GM18526 (cell line): Measurements from ENCODE around the gene PINK1.

ENCODE experiments used
- POLR2A ChIP-seq: IDR thresholded peaks from 3 replicates; pipeline ENCODE4 v1.6.1; 2011; ENCODE audit not compliant: insufficient read length; ENCODE audit errors: extremely low read depth

Gene PINK1

DNA sequence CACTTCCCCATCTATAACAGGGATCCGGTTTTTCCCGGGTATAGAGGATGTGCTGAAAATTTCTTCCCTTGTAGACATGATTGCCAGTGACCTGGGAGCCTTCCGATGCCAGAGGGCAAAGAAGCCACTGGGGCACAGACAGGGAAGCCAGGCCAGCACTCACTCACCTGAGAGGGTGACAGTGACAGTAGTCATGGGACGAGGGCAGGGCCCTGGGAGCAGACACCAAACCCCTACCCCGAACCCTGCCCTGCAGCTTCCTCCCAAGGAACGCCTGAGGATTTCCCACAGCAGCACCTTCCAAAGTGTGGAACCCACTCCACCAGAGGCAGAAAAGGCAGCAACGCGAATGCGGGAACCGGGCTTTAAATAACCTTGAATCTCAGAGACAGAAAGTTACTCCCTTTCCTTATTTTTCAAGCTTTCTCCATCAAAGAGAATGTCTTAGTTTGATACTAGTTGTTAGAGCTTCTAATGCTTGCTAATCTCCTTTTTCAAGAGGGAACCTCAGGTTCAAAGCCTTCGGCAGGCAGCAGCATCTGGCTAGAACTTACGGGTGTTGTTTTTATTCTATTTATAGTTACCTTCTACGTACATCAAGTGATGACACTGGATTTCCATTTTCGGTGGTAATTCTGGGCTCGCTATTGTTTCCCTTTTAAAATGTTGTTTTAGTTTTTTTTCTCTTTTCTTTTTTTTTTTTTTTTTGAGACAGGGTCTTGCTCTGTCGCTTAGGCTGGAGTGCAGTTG is 25.1 kb downstream of the PINK1 start:
- no peak for TF ChIP-seq POLR2A

DNA sequence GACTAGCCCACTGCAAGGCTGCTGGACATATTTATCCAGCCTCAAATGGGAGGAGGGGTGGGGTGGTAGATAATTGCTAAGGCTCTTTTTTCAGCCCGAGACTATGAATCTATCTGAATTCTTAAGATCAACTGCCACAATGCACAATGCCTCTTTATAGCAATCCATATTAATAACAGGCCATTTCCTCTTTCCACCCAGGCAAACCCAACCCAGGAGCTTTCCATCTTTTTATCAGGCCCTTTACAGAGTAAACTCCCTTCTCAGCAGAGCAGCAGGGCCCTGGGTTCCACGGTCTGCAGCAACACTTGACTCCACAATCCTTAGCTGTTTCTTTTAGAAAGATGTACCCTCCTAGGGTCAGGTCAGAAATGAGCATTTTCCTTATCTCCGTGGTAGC is 27.1 kb downstream of the PINK1 start:
- no peak for TF ChIP-seq POLR2A

DNA sequence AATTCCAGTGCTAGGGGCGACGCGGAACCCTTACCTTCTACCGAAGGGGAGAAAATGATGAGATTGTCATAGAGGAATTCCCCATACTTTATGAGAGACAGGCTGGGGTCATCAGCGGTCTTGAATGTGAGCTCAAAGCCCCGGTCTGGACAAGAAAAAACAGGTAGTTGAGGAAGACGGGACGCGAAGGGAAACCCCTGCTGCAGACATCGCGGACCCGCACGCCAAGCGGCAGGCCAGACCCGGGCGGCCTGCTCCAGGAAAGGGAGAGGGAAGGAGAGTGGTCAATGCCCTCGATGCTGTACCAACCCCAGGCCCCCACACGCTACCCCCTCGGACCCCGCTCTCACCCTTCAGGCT is 27.6 kb downstream of the PINK1 start:
- TF ChIP-seq POLR2A = no peak

DNA sequence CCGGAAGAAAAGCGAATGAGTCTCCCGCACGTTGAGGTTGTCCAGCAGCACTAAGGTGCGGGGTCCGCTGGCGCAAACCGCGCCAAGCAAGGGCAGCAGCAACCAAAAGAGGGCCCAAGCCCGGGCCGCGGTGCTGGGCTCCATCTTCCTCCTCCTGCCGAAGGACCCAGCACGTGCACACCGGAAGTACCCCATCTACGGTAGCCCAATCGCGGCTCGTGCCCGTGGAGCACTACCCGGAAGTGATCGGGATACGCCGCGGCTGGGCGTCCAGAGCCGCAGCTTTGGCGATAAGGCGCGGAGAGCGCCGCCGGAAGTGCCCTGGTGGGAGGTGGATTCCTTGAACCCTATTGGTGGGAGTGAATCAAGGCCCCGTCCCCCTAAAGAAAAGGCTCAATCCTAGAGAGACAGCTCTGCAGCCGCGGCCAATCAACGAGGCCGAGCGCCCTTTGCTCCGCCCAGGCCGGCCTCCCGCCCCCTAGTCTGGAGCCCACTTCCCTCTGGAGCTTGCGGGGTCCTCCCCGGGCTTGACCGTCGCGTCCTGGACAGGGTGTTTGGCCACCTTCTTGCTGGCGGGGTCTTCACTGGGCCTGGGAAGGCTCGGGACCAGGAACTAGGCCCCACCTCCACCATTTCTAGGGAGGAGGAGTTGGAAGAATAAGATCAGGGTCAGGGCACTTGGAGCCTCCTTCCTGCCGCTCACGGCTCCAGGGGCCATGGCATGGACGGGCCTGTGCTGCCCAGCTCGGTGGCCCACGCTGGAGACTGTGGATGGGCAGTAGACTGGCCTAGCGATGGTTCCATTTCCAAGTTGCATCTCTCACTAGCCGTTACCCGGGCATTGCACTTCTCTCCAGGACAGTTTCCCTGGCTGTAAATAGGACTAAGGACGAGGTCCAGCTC is 28.2 kb downstream of the PINK1 start, which contains the start of gene DDOST:
Gene DDOST, minus strand, starts transcription at position 163 of the 903 bp plus-strand sequence. Its CDS starts 19 bp downstream, at position 144.
- peak; percentile 67 for TF ChIP-seq POLR2A

DNA sequence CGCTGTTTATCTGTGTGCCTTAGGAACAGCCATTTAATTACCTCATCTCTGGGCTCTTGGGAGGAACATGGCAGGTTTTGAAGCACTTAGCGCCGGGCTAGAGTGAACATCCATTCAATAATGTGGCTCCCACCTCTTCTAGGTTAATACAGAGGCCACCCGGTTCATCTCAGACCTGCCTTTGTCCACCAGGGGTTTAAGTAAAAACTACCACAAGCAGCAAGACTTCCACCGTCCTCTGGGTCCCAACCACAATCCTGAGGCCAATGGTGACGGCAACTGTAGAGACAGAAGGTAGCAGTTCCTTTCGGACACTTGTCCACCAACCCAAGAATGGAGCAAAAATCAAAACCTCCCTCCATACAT is 28.8 kb downstream of the PINK1 start:
- no peak for TF ChIP-seq POLR2A

DNA sequence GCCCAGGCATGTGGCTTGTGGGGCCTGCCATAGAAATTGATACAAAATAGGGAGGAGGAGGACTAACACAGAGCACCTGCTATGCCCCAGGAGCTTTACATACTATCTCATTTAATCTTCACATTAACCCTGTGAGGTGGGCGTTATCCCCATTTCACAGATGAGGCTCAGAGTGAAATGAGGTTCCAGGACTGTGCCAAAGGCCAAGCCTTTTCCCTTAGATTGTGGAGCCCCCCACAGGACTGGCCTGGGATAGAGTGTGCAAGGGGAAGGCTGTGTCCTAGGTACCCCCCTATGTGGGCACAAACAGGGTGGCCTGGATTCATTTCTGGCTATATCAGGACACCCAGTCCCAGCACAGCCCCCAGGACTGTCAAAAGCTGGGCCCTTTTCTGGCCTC is 30.1 kb downstream of the PINK1 start:
- TF ChIP-seq POLR2A = no peak

DNA sequence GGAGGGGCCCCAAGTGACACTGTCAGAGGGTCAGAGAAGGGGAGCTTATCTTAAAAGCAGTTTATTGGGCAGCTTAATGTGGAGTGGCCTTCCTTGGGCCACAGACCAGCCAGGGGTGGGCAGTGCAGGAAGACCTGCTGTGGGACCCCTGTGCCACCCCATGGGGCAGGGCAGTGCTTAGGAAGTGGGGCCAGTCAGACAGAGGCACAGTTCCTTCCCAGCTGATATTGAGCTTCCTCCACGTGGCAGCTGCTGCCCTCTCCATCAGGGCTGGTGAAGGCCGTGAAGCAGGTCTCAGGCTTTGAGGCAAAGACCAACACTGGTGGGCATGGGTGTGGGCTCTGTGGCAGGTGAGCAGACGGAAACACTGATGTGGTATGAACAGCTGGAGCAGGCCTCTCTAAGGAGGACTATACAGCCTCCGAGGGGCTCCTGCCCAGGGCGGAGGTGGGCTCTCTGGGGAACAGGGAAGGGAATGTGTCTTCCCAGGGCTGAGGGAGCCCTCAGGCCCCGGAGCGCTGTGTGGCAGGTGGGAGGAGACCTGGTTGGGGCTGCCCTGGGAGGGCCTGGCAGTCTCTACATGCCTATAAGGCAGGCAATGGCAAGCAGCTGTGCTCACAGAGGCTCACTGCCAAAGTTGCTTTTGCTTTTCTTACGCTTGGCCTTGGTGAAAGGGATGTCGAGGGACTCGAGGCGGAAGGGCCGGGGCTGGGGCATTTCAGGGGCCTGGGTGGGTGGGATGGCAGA is 30.9 kb downstream of the PINK1 start:
- no peak for TF ChIP-seq POLR2A

DNA sequence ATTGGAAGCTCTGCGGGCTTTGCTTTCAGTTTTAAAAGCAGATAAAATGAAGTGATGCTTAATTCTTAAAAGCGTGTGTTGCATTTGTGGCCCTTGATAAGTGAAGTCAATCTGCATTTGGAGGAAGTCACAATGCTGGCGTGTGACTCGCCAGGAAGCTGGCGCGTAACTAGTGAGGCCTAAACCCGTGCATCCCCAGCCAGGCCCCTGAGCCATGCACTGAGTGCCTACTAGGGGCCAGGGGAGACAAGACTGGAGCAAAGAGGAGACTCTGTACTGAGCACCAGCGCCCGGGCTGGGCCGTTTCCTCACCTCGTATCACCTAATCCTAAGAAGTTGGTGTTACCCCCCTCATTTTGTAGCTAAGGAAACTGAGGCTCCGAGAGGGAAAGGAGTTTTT is 32.5 kb downstream of the PINK1 start:
- no peak for TF ChIP-seq POLR2A

DNA sequence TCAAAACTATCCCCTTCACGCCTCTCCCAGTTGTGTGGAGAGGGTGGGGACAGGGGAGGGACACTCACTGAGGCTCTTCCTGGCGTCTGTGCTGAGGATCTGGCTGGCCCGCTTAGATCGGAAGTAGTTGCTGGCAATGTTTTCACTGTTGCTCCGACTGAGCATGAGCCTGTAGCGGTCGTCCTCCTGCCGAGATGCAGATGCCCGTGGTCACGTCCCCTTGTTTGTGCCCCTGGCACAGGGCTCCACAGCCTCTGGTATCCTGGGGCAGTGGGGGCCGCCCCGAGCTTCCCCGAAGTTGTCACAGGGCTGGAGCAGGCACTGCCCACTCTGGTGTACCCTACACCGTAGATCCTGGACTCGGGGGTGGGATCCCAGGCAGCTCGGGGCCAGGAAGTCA is 32.9 kb downstream of the PINK1 start:
- TF ChIP-seq POLR2A = no peak

DNA sequence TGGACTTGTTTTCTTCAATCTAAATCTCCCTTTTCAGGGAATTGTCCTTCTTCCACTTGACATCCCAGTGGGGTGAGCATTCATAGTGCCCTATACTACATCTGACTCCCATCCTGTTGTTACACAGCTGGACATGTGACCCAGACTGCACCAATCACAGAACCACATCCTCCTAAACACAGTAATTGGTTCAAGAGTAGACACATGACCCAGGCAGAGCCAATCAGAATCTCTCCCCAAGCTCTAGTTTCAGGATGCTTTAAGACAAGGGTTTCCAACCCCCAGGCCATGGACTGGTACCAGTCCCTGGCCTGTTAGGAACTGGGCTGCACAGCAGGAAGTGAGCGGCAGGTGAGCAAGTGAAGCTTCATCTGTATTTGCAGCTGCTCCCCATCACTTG is 33.5 kb downstream of the PINK1 start:
- TF ChIP-seq POLR2A = no peak

DNA sequence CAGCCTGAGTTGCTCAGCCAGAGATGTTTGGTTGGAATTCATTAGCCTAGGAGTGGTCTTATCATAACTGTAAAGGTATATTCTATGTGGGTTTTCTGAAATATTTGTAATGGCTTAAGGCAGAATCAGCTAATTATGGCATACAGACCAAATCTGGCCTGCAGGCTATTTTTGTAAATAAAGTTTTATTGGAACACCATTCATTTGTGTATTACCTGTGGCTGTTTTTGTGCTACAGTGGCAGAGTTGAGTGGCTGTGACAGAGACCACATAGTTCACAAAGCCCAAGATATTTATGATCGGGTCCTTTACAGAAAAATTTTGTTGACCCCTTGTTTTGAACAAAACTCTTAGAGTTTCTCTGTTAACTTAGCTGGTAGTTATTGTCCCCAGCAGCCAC is 35.3 kb downstream of the PINK1 start:
- no peak for TF ChIP-seq POLR2A

DNA sequence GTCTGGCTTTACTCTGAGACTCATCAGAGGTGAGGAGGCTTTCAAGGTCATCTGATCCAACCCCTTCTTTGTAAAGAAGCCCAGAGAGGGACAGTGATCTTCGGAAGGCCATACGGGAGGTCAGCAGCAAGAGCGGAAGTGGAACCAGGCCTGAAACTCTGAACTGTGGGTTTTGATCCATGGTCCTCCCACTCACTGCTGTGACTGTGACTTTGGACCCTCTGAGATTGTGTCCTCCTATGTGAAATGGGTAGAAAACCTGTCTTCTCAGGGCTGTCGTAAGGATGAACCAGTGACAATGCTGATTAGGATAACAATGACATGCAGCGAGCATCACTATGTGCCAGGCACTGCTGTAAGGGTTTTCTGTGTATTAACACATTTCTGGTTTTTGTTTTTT is 37.7 kb downstream of the PINK1 start:
- TF ChIP-seq POLR2A = no peak

DNA sequence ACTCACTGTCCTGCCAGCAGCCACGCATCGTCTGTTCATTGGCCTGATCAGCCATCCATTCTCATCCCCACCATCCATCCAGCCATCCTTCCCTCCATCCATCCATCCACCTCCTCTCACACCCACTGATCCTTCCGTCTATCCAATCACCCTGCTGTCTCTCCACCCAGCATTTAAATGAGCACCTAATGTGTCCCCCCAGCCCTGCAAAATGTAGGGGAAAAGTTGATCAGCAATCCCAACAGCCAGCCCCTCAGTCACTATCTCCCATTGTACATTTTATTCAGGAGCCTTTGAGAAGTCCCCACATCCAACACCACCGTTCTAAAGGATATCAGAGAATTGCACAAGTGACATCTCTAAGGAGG is 39.0 kb downstream of the PINK1 start:
- no peak for TF ChIP-seq POLR2A

DNA sequence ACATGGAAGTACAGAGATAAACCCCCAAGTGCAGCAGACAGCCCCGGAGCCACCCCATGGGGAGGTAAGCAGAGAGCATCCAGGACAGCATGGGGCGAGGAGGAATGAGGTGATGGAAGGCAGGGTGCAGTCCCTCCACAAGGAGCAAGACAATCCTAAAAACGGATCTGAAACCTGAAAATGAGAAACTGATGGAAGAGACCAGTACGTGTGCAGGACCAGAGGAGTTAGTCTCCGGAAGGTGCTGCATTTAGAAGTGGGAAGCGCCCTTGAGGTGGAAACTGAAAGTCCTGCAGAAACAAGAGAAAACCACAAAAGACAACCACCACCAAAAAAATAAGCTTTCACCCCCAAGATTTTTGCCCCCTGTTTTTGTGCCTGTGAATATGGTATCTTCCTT is 45.3 kb downstream of the PINK1 start:
- TF ChIP-seq POLR2A = no peak

DNA sequence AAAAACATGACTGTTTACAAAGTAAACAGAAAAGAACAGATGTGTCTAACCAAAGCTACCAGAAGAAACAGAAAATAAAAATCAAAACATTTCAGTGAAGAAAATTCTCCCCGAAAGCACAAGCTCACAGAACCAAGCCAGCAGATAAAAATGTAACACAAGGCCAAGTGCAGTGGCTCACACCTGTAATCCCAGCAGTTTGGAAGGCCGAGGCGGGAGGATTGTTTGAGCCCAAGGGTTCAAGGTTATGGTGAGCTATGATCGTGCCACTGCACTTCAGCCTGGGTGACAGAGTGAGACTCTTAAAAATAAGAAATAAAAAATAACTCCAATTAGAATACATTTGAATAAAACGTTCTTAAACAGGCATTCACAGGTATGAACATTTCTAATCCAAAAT is 47.0 kb downstream of the PINK1 start:
- TF ChIP-seq POLR2A = no peak

DNA sequence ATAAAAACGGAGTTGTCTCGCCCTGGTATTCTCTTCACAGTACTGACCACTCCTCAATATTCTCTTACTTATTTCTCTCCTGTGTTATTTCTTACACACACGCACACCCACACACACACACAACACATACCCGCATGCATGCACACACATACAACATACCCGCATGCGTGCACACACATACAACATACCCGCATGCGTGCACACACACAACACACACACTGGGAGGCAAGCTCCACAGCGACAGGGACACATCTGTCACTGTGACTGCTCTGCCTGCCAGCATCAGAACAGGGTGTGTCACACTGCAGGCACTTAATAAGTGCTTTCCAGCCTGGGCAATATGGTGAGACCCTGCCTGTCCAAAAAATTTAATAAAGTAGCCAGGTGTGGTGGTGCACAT is 48.7 kb downstream of the PINK1 start:
- TF ChIP-seq POLR2A = no peak
